ENCODE data around the gene OLFM1. TPM values are rescaled to one million over a fixed set of nuclear protein-coding genes. Genes with fewer than 3 reads are reported as not detected.
"Not testable (repeated sequence)": the region's sequence is repeated elsewhere in the genome, so short reads cannot be mapped to it uniquely, and the experiment has no call there.

Gene OLFM1
- total RNA-seq, 1 donor from 2014 or later: not detected

- DNase-seq (ENCODE audit: low read depth): no peak
These were observed 42.9 kb downstream of the OLFM1 start for GRCh38 chr9:135130207-135130976.

GRCh38 chr9:135131488-135131887 lies 44.0 kb downstream of the OLFM1 start:
- no peak for DNase-seq (ENCODE audit: low read depth)

DNA sequence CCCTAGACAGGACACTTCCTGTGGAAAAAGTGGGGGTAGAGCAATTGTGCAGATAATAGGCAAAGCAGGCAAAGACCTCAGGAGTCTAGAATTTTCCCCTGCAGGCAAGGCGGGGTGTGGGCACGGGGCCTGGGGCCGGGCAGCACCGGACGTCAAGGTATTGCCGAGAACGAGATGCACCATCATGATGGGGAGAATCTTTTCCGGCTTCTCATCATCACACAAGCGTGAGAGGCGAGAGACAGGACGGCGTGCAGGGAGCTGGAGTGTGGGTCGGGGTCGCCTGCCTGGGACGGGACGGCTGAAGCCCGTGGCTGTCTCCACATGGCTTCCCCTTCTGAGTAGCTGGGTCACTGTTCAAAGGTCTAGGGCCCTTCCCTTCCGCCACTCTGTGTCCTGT lies 44.5 kb downstream of the OLFM1 start:
- no peak for DNase-seq (ENCODE audit: low read depth)

- DNase-seq (ENCODE audit: low read depth): no peak
These were observed 47.0 kb downstream of the OLFM1 start for GRCh38 chr9:135134268-135135022.

- no peak for DNase-seq (ENCODE audit: low read depth)
These were observed 47.9 kb downstream of the OLFM1 start for GRCh38 chr9:135135171-135135928.

DNA sequence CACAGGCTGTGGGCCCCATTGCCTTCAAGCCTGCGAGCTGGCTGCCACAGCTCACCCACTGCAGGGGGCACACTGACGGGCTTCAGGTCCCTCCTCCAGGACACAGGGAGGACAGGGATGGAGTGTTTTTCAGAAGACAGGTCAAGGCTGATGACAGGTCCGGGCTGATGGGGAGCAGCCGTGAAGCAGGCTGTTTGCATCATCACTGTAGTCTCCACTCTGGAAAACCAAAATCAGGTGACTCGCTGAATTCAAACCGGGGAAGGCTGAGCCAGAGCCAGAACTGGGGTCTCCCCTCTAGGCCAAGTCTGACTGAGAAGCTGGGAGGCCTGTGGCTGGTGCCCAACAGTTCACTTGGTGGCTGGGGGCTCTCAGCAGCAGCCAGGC lies 48.5 kb downstream of the OLFM1 start:
- DNase-seq (ENCODE audit: low read depth): no peak

GRCh38 chr9:135136481-135136880 lies 49.0 kb downstream of the OLFM1 start:
- DNase-seq (ENCODE audit: low read depth): no peak

DNA sequence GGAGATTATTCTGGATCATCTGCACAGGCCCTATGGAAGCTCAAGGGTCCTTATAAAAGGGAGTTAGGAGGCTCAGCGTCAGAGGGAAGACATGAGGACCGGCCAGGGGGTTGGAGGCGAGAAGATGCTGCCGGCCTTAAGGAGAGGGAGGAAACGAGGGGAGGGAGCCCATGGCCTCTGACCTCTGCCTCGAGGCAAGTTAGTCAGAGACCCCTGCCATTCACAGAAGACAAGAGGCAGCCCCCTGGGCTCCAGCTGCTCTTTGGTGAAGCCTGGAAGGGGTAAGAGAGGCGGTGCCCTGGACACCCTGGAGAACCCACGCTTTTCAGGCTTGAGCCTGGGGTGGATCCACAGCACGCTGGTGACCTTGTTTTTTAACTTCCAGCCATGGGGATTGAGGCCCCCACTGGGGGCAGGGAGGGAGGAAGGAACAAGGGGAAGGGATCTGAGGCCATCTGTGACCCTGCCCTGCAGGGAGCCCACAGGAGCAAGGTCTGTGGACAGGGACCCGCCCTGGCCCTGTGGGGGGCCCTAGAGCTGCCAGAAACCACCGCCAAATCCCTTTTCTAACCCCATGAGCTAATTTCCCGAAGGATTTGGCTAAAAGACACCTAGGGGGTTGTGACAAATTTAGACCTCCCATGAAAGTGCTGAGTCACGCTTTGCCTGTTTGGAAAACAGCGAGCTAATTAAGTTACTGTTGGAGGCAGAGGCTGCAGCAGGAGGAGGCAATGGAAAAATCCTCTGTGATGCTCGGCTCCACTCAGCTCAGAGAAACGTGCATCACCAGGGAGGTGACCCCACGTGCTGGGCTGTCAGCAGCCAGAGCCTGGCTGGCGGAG lies 49.7 kb downstream of the OLFM1 start:
- no peak for DNase-seq (ENCODE audit: low read depth)

- DNase-seq (ENCODE audit: low read depth): no peak
These were observed 50.8 kb downstream of the OLFM1 start for GRCh38 chr9:135138078-135138855.

GRCh38 chr9:135139366-135139959 lies 52.0 kb downstream of the OLFM1 start:
- DNase-seq (ENCODE audit: low read depth): no peak

DNA sequence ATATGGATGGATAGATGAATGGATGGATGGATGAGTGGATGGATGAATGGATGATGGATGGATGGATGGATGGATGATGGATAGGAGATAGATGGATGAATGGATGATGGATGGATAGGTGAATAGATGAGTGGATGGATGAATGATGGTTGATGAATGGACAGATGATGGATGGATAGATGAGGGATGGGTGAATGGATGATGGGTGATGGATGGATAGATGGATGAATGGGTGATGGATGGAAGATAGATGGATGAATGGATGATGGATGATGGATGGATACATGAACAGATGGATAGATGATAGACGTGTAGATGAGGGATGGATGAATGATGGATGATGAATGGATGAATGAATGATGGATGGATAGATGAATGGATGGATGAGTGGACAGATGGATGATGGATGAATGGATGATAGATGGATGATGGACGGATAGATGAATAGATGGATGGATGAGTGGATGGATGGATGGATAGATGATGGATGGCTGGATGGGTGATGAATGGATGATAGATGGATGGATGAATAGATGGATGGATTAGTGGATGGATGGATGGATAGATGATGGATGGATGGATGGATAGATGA lies 53.8 kb downstream of the OLFM1 start:
- no peak for DNase-seq (ENCODE audit: low read depth)

DNA sequence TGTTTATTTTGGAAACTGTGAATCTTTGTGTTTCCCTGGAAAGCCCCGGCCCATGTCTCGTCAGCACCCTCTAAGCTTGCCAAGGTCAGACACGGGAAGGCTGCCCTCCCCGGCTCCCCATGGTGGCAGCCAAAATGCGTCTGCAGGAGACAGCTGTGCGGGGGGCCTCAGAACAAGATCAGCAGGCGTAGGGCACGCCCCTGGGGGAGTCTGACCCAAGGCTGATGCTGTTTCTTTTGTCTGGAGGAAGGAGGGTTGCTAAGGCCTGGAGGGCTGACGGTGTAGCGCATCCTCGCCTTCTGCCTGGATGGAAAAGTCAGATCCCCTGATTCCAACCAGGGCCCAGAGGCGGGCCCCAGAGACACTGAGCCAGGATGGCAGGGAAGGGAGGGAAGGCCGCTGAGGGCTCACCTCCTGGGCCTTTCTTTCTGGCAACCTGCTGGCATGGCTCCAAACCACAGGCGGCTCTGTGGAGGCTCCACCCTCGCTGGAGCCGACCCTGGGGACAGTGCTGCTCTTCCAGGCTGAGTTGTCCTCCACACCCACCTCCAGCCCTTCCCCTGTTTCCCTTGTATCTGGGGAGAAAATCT lies 57.2 kb downstream of the OLFM1 start:
- DNase-seq (ENCODE audit: low read depth): no peak

DNA sequence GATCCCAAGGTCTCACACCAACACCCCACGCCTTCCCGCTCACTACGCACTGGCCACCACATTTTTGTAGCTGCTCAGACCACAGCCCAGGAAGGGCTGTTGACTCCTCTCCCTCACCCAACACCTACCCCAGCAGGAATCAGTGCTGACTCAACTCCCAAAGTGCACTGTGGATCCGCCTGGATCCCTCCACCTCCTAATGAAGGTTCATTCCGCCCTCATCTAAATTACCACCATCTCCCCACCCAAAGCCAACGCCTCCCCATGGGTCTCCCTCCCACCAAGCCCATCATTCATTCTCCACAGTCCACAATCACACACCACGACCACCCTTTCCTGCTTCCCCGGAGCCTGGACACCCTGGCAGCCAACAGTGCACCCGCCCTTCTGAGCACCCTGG lies 57.8 kb downstream of the OLFM1 start:
- no peak for DNase-seq (ENCODE audit: low read depth)

DNA sequence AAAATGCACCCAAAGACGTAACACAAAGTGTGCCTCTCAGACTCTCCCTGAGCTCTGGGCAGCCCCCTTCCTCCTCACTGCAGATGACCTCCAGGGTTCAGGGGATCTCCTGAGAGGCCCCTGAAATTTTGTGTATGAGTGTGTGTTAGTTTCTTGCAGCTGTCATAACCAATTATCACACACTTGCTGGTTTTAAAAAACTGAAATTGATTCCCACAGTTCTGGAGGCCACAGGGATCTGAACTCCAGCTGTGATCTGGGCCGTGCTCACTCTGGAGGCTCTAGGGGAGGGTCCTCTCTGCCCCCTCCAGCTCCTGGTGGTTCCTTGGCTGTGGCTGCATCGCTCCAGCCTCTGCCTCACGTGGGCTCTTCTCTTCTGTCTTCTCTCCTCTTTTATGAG lies 58.8 kb downstream of the OLFM1 start:
- DNase-seq (ENCODE audit: low read depth): no peak

DNA sequence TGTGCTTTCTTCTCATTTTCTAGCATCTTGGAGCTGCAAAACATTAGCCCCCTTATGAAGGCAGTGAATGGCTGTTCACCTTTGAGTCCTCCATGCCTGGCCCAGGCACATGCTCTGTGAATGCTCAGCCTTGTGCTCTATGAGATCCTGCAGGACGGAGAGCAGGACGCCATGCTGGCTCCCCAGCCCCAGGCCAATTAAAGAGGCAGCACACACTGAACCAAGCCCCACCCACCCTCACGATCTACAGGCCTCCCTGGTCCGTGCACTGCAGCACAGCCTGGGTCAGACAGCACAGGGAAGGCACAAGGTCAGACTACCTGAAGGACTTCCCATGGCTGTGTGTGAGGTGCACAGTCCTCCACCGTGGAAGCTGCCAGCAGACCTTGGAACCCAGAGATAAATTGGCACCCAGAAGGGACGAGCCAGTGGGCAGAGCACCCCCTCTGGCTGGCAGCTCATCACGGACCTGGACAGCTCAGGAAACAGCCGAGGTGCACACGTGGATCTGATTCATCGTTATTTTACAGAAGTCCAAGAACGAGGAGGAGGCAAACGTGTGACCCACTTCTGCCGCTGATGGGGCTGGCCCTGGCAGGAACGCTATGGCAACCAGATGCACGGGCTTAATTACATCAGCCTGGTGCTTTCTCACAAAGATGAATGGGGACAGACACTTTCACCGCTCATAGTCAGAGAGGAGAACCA lies 59.5 kb downstream of the OLFM1 start:
- DNase-seq (ENCODE audit: low read depth): no peak

DNA sequence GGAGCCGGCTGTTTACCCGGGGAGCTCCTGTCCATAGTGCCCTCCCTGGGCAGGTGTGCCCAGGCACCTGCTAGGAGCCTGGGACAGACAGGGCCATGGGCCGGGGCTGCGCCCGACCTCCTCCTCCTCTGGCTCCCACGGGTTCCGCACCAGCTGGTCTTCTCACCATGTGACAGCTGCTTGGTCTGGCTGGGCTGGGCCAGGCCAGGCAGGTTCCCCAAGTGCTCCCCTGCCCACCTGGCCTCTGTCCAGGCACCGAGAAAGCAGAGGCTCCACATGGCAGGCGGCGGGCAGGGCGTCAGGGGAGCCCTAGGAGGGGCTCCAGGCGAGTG lies 60.0 kb downstream of the OLFM1 start:
- no peak for DNase-seq (ENCODE audit: low read depth)

GRCh38 chr9:135147938-135148337 lies 60.5 kb downstream of the OLFM1 start:
- DNase-seq (ENCODE audit: low read depth): no peak

DNA sequence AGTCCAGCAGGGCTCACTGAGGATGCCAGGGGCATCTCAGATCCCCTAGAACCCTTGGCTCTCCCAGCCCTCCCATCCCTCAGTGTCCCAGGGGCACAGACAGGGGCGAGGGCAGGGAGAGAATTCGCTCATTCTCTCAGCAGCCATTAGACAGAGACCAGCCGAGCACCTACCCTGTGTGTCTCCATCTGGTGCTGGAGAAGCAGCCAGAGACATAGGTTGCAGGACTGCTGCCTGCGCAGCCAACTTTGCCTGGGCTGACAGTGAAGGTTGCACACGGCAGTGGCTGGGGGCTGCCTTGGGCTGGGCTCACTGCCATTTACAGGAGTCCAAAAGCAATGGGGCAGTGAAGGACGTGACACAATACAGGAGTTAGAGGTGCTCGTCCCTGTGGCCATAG lies 60.9 kb downstream of the OLFM1 start:
- no peak for DNase-seq (ENCODE audit: low read depth)

DNA sequence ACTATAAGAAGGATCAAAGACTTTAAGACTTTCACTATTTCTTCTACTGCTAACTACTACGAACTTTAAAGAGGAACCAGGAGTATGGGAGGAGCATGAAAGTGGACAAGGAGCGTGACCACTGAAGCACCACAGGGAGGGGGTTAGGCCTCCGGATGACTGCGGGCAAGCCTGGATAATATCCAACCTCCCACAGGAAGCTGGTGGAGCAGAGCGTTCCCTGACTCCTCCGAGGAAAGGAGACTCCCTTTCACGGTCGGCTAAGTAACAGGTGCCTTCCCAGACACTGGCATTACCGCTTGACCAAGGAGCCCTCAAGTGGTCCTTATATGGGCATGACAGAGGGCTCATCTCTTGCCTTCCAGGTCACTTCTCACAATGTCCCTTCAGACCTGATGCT lies 62.4 kb downstream of the OLFM1 start:
- not testable (repeated sequence) for DNase-seq (ENCODE audit: low read depth)

Data from myocyte (in vitro differentiated cells).